Vagina (tissue), 2 donors: ENCODE measurements around the gene CDH13. TPM values are rescaled to one million over a fixed set of nuclear protein-coding genes. Genes with fewer than 3 reads are reported as not detected.

Experiments used
- DNase-seq, 2 donors: peaks; one replicate each; pipeline ENCODE4 v3.0.0-alpha.2; 2017; ENCODE audit errors: extremely low spot score in 2 of 2
- H3K27ac ChIP-seq: fragments of 200-600 bp; sonication (generic); one replicate; pipeline ENCODE4 v1.5.1; 2019
- H3K27me3 ChIP-seq: fragments of 200-600 bp; sonication (generic); one replicate; pipeline ENCODE4 v1.5.1; 2019
- H3K36me3 ChIP-seq, 2 donors: fragments of 200-600 bp; sonication (generic); one replicate each; pipeline ENCODE4 v1.5.1; 2017 to 2019
- H3K4me1 ChIP-seq: fragments of 200-600 bp; sonication (generic); one replicate; pipeline ENCODE4 v1.5.1; 2019
- H3K4me3 ChIP-seq, 2 donors: fragments of 200-600 bp; sonication (generic); 1 replicate in 1 of 2; 2 replicates in 1 of 2; pipeline ENCODE4 v1.5.1; 2016 to 2019
- H3K9me3 ChIP-seq: fragments of 200-600 bp; sonication (generic); one replicate; pipeline ENCODE4 v1.5.1; 2019
- CTCF ChIP-seq, 3 experiments: fragments of 450-650 bp in 2 of 3; fragments of 200-600 bp in 1 of 3; sonication (generic) in 1 of 3; IDR thresholded peaks; one replicate each; pipeline ENCODE4 v1.5.1; 2017 to 2019; ENCODE audit warnings: antibody characterized with exemption in 3 of 3, mild to moderate bottlenecking in 2 of 3, moderate library complexity in 2 of 3
- POLR2A ChIP-seq, 2 donors: fragments of 450-650 bp; IDR thresholded peaks; one replicate each; pipeline ENCODE4 v1.6.1; 2017; ENCODE audit warnings: antibody characterized with exemption in 2 of 2, mild to moderate bottlenecking in 2 of 2, moderate library complexity in 2 of 2
- POLR2AphosphoS5 ChIP-seq, 2 donors: sonication (generic); formaldehyde crosslinking; IDR thresholded peaks; one replicate each; pipeline ENCODE4 v1.9.0; 2017; ENCODE audit warnings: antibody characterized with exemption in 2 of 2, mild to moderate bottlenecking in 2 of 2, low read depth in 1 of 2; ENCODE audit not compliant: insufficient read depth in 1 of 2
- intact Hi-C: fragments of 100-400 bp; cut with DNase I; formaldehyde crosslinking; loops from one replicate; pipeline ENCODE4 v1.15.1; 2023
- total RNA-seq: library from RNA; depleted of rRNA; stranded (reverse); fragments of >200 nt; gene quantifications from one replicate; pipeline ENCODE4 v1.2.3, GENCODE V29; 2016

Gene CDH13
- total RNA-seq, 1 donor from 2014 or later = 123 TPM

DNA sequence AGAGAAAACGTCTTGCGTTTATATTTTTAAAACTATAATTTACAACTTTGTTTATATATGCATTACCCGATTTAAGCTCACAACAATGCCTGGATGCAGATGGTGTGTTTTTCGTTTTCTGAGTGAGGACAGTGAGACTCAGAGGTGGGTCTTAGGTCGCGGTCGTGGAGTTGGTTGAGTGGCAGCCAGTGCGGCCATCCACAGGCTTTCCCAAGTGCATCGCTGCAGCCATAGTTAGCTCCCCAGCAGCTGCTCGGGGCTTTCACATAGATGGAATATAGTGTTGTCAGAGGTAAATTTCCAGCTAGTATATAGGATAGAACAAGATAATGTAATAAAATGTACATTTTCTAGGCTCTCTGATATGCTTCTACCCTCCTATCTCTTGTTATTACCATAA is 417.8 kb downstream of the CDH13 start:
- no peaks in the 10 kb centered on the region for H3K9me3 ChIP-seq
- no peak overlapping the region for H3K4me3 ChIP-seq
- H3K27ac ChIP-seq = no peak overlapping the region
- H3K36me3 ChIP-seq = no peaks in the 10 kb centered on the region
- DNase-seq = no peak
- H3K4me1 ChIP-seq = peaks cover 19% of the 10 kb centered on the region
- no peak for TF ChIP-seq CTCF (IDR thresholded peaks at IDR 0.05)
- TF ChIP-seq POLR2AphosphoS5 (IDR thresholded peaks at IDR 0.05; ENCODE audit: insufficient read depth in 1 of 2, low read depth in 1 of 2) = no peak
- TF ChIP-seq POLR2A (IDR thresholded peaks at IDR 0.05) = no peak
- intact Hi-C loops = no loop called here
- no peaks in the 10 kb centered on the region for H3K27me3 ChIP-seq

DNA sequence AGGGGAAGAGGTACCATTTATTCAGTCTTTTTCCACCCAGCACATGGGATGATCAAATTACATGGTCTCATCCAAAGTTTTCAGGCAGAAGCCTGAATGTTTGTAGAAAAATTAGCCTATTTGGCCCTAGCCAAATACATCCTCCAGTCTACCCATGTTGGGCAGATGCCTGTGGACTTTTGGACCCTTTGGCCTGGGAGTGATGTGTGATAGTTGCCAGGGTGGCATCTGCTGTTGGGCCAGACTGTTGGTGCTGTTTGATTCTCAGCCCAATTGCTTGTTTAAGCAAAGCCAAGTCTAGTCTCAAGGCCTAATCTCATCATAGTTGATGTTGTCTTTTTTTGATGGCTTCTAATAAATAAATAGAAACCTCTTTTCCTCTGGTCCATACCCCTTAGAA is 419.0 kb downstream of the CDH13 start:
- no peak overlapping the region for H3K27ac ChIP-seq
- H3K4me1 ChIP-seq = peaks cover 19% of the 10 kb centered on the region
- no peaks in the 10 kb centered on the region for H3K27me3 ChIP-seq
- H3K4me3 ChIP-seq = no peak overlapping the region
- TF ChIP-seq POLR2AphosphoS5 (IDR thresholded peaks at IDR 0.05; ENCODE audit: insufficient read depth in 1 of 2, low read depth in 1 of 2) (no peak), CTCF (IDR thresholded peaks at IDR 0.05) (no peak), POLR2A (IDR thresholded peaks at IDR 0.05) (no peak)
- intact Hi-C loops = no loop called here
- H3K36me3 ChIP-seq = no peaks in the 10 kb centered on the region
- DNase-seq = no peak
- no peaks in the 10 kb centered on the region for H3K9me3 ChIP-seq

- H3K27ac ChIP-seq = no peak overlapping the region
- no peak for TF ChIP-seq POLR2AphosphoS5 (IDR thresholded peaks at IDR 0.05; ENCODE audit: insufficient read depth in 1 of 2, low read depth in 1 of 2)
- TF ChIP-seq CTCF (IDR thresholded peaks at IDR 0.05) = no peak
- no peak for TF ChIP-seq POLR2A (IDR thresholded peaks at IDR 0.05)
- no peaks in the 10 kb centered on the region for H3K36me3 ChIP-seq
- no peak overlapping the region for H3K4me3 ChIP-seq
- intact Hi-C loops = no loop called here
- DNase-seq = no peak
- peaks cover 19% of the 10 kb centered on the region for H3K4me1 ChIP-seq
- H3K9me3 ChIP-seq = no peaks in the 10 kb centered on the region
- H3K27me3 ChIP-seq = no peaks in the 10 kb centered on the region
Observed at GRCh38 chr16:83046664-83047063, 419.9 kb downstream of the CDH13 start.

GRCh38 chr16:83051451-83051850 is 424.7 kb downstream of the CDH13 start:
- intact Hi-C loops = no loop called here
- H3K36me3 ChIP-seq = no peaks in the 10 kb centered on the region
- no peaks in the 10 kb centered on the region for H3K9me3 ChIP-seq
- DNase-seq = no peak
- peaks cover 4% of the 10 kb centered on the region for H3K4me1 ChIP-seq
- no peak for TF ChIP-seq POLR2A (IDR thresholded peaks at IDR 0.05)
- TF ChIP-seq CTCF (IDR thresholded peaks at IDR 0.05) = no peak
- no peak for TF ChIP-seq POLR2AphosphoS5 (IDR thresholded peaks at IDR 0.05; ENCODE audit: insufficient read depth in 1 of 2, low read depth in 1 of 2)
- no peak overlapping the region for H3K4me3 ChIP-seq
- no peak overlapping the region for H3K27ac ChIP-seq
- no peaks in the 10 kb centered on the region for H3K27me3 ChIP-seq

DNA sequence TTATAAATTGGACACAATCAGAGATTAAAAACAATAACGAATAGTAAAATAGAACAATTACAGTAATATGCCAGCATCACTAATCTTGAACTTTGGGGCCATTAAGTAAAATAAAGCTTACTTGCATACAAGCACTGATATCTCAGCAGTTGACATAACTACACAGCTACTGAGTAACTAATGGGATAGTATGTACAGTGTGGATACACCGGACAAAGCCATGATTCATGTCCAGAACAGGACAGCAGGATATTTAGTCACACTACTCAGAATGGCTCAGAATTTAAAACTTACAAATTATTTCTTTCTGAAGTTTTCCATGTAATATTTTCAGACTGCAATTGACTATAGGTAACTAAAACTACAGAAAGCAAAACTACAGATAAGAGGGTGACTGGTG is 427.5 kb downstream of the CDH13 start:
- intact Hi-C loops = no loop called here
- no peaks in the 10 kb centered on the region for H3K9me3 ChIP-seq
- no peak for DNase-seq
- H3K27ac ChIP-seq = no peak overlapping the region
- no peak overlapping the region for H3K4me3 ChIP-seq
- no peaks in the 10 kb centered on the region for H3K4me1 ChIP-seq
- TF ChIP-seq CTCF (IDR thresholded peaks at IDR 0.05) = no peak
- TF ChIP-seq POLR2AphosphoS5 (IDR thresholded peaks at IDR 0.05; ENCODE audit: insufficient read depth in 1 of 2, low read depth in 1 of 2) = no peak
- TF ChIP-seq POLR2A (IDR thresholded peaks at IDR 0.05) = no peak
- H3K27me3 ChIP-seq = no peaks in the 10 kb centered on the region
- H3K36me3 ChIP-seq = no peaks in the 10 kb centered on the region
